NAMALWA (cell line): Measurements from ENCODE around the gene COL4A1.

Experiments
- DNase-seq: peaks from one replicate; pipeline ENCODE4 v3.0.0-alpha.2; 2015; ENCODE audit warnings: low spot score

Gene COL4A1

GRCh38 chr13:110293037-110293436, 13.9 kb downstream of the COL4A1 start:
- no peak for DNase-seq

- no peak for DNase-seq
These were observed 15.7 kb downstream of the COL4A1 start for GRCh38 chr13:110291286-110291685.

GRCh38 chr13:110290826-110291225, 16.1 kb downstream of the COL4A1 start:
- no peak for DNase-seq

GRCh38 chr13:110290153-110290552, 16.8 kb downstream of the COL4A1 start:
- DNase-seq: no peak

GRCh38 chr13:110289661-110290060, 17.3 kb downstream of the COL4A1 start:
- DNase-seq: no peak

- no peak for DNase-seq
These were observed 17.8 kb downstream of the COL4A1 start for GRCh38 chr13:110289174-110289573.

GRCh38 chr13:110286833-110287819, 19.8 kb downstream of the COL4A1 start:
- no peak for DNase-seq

GRCh38 chr13:110285991-110286832, 20.7 kb downstream of the COL4A1 start:
- DNase-seq: no peak

- no peak for DNase-seq
These were observed 22.0 kb downstream of the COL4A1 start for GRCh38 chr13:110284779-110285484.

GRCh38 chr13:110283736-110284517, 23.0 kb downstream of the COL4A1 start:
- DNase-seq: no peak

- DNase-seq: no peak
These were observed 24.6 kb downstream of the COL4A1 start for GRCh38 chr13:110282316-110282841.

GRCh38 chr13:110281736-110282135, 25.2 kb downstream of the COL4A1 start:
- no peak for DNase-seq

- DNase-seq: no peak
These were observed 25.8 kb downstream of the COL4A1 start for GRCh38 chr13:110280985-110281688.

GRCh38 chr13:110280231-110280813, 26.6 kb downstream of the COL4A1 start:
- no peak for DNase-seq

- no peak for DNase-seq
These were observed 27.3 kb downstream of the COL4A1 start for GRCh38 chr13:110279684-110280083.

- DNase-seq: no peak
These were observed 28.1 kb downstream of the COL4A1 start for GRCh38 chr13:110278859-110279258.

GRCh38 chr13:110277357-110277975, 29.5 kb downstream of the COL4A1 start:
- no peak for DNase-seq

- DNase-seq: no peak
These were observed 30.4 kb downstream of the COL4A1 start for GRCh38 chr13:110276553-110276950.

GRCh38 chr13:110275931-110276552, 30.9 kb downstream of the COL4A1 start:
- DNase-seq: no peak
